Trophoblast cell (in vitro differentiated cells and primary cell): ENCODE measurements around the gene MYRIP.

Source experiments
- DNase-seq, 2 donors: peaks; one replicate each; pipeline ENCODE4 v3.0.0-alpha.2; 2016
- H2AFZ ChIP-seq: 2 replicates; pipeline ENCODE4 v1.6.1; 2013; ENCODE audit warnings: low read length, moderate library complexity, mild to moderate bottlenecking; ENCODE audit not compliant: insufficient read depth, poor library complexity
- H2AK5ac ChIP-seq: 2 replicates; pipeline ENCODE4 v1.6.1; 2013; ENCODE audit warnings: mild to moderate bottlenecking, low read length
- H2BK120ac ChIP-seq: 2 replicates; pipeline ENCODE4 v1.6.1; 2013; ENCODE audit warnings: low read length, mild to moderate bottlenecking, moderate library complexity; ENCODE audit not compliant: insufficient read depth, poor library complexity
- H2BK12ac ChIP-seq: 2 replicates; pipeline ENCODE4 v1.6.1; 2013; ENCODE audit warnings: mild to moderate bottlenecking, low read length, moderate library complexity
- H2BK5ac ChIP-seq: 2 replicates; pipeline ENCODE4 v1.6.1; 2013; ENCODE audit warnings: low read length, low read depth, moderate library complexity, mild to moderate bottlenecking; ENCODE audit not compliant: poor library complexity
- H3K14ac ChIP-seq: 2 replicates; pipeline ENCODE4 v1.6.1; 2013; ENCODE audit warnings: mild to moderate bottlenecking, low read length
- H3K18ac ChIP-seq: 2 replicates; pipeline ENCODE4 v1.6.1; 2013; ENCODE audit warnings: mild to moderate bottlenecking, low read length
- H3K23ac ChIP-seq: 2 replicates; pipeline ENCODE4 v1.6.1; 2013; ENCODE audit warnings: low read length
- H3K27ac ChIP-seq: 2 replicates; pipeline ENCODE4 v1.5.1; 2013; ENCODE audit warnings: low read depth, mild to moderate bottlenecking, inconsistent platforms, low read length, moderate library complexity
- H3K27me3 ChIP-seq: 2 replicates; pipeline ENCODE4 v1.6.1; 2013; ENCODE audit warnings: inconsistent platforms, mild to moderate bottlenecking, low read length, moderate library complexity; ENCODE audit not compliant: insufficient read depth
- H3K36me3 ChIP-seq, 2 experiments: 1 replicate in 1 of 2; 2 replicates in 1 of 2; pipeline ENCODE4 v1.6.1; 2013; ENCODE audit warnings: low read length in 2 of 2, mild to moderate bottlenecking in 2 of 2, moderate library complexity in 1 of 2; ENCODE audit not compliant: insufficient read depth in 2 of 2, control insufficient read depth in 1 of 2
- H3K4ac ChIP-seq: 2 replicates; pipeline ENCODE4 v1.6.1; 2013; ENCODE audit warnings: low read depth, mild to moderate bottlenecking, low read length, moderate library complexity
- H3K4me1 ChIP-seq, 2 experiments: 1 replicate in 1 of 2; 2 replicates in 1 of 2; pipeline ENCODE4 v1.6.1; 2013; ENCODE audit warnings: low read length in 2 of 2, mild to moderate bottlenecking in 2 of 2, moderate library complexity in 1 of 2; ENCODE audit not compliant: insufficient read depth in 2 of 2, control insufficient read depth in 1 of 2
- H3K4me2 ChIP-seq: 2 replicates; pipeline ENCODE4 v1.6.1; 2013; ENCODE audit warnings: inconsistent platforms, mild to moderate bottlenecking, low read length, moderate library complexity
- H3K4me3 ChIP-seq: 2 replicates; pipeline ENCODE4 v1.5.1; 2013; ENCODE audit warnings: mild to moderate bottlenecking, low read depth, low read length, inconsistent platforms
- H3K79me1 ChIP-seq: one replicate; pipeline ENCODE4 v1.6.1; 2013; ENCODE audit warnings: low read length
- H3K79me2 ChIP-seq: 2 replicates; pipeline ENCODE4 v1.6.1; 2013; ENCODE audit warnings: low read length, mild to moderate bottlenecking; ENCODE audit not compliant: control insufficient read depth, insufficient read depth, poor library complexity
- H3K9ac ChIP-seq: 2 replicates; pipeline ENCODE4 v1.6.1; 2013; ENCODE audit warnings: mild to moderate bottlenecking, low read length
- H3K9me3 ChIP-seq: 2 replicates; pipeline ENCODE4 v1.6.1; 2013; ENCODE audit warnings: low read depth, mild to moderate bottlenecking, control low read depth, inconsistent platforms, low read length; ENCODE audit not compliant: insufficient read depth
- H4K12ac ChIP-seq: 2 replicates; pipeline ENCODE4 v1.6.1; 2013; ENCODE audit warnings: low read depth, mild to moderate bottlenecking, low read length, moderate library complexity
- H4K8ac ChIP-seq: 2 replicates; pipeline ENCODE4 v1.6.1; 2013; ENCODE audit warnings: low read depth, mild to moderate bottlenecking, low read length, moderate library complexity
- H4K91ac ChIP-seq: one replicate; pipeline ENCODE4 v1.6.1; 2013; ENCODE audit warnings: low read depth, mild to moderate bottlenecking, low read length, moderate library complexity
- WGBS: extraction: QIAGEN DNeasy Blood & Tissue Kit; methylation state at CpG from one replicate; pipeline ENCODE4 v1.1.7; 2013; ENCODE audit warnings: missing lambda C conversion rate; ENCODE audit not compliant: insufficient read length, insufficient coverage; ENCODE audit errors: extremely low coverage; 5-methylcytosine and 5-hydroxymethylcytosine counted together

Gene MYRIP

DNA sequence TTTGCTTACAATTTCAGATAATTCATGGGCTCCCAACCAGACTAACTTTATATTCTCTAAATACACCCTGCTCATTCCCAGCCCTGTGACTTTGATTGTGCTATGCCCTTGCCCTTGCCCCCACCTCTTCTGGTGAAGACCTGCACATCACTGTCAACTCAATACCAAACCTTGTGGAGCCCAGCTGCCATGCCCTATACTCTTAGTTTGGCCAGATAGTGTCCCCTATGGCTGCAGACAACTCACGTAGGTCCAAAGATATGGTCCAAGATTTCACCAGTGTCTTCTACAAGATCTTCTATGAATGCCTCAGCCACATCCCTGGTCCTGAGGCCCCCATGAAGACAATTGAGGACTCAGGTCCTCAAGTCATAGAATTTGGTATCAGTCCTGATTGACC is 381.8 kb downstream of the MYRIP start:
- H2BK12ac ChIP-seq = no peak overlapping the region
- no peak overlapping the region for H3K9ac ChIP-seq
- H4K91ac ChIP-seq = no peak overlapping the region
- no peak overlapping the region for H2AFZ ChIP-seq
- H3K4me2 ChIP-seq = no peak overlapping the region
- H3K4me1 ChIP-seq = no peaks in the 10 kb centered on the region
- H3K27ac ChIP-seq = no peak overlapping the region
- H4K12ac ChIP-seq = no peak overlapping the region
- no peak overlapping the region for H3K18ac ChIP-seq
- no peaks in the 10 kb centered on the region for H3K36me3 ChIP-seq
- no peak overlapping the region for H2BK5ac ChIP-seq
- H2BK120ac ChIP-seq = no peak overlapping the region
- no peak overlapping the region for H3K4ac ChIP-seq
- no peak overlapping the region for H4K8ac ChIP-seq
- no peak overlapping the region for H3K14ac ChIP-seq
- no peaks in the 10 kb centered on the region for H3K79me2 ChIP-seq
- H3K27me3 ChIP-seq = no peaks in the 10 kb centered on the region
- no peak overlapping the region for H3K4me3 ChIP-seq
- no CpG with 5 or more reads among the region's 1 CpG for WGBS
- H3K9me3 ChIP-seq = no peaks in the 10 kb centered on the region
- H3K79me1 ChIP-seq = no peaks in the 10 kb centered on the region
- H2AK5ac ChIP-seq = no peak overlapping the region
- no peak for DNase-seq
- no peak overlapping the region for H3K23ac ChIP-seq

DNA sequence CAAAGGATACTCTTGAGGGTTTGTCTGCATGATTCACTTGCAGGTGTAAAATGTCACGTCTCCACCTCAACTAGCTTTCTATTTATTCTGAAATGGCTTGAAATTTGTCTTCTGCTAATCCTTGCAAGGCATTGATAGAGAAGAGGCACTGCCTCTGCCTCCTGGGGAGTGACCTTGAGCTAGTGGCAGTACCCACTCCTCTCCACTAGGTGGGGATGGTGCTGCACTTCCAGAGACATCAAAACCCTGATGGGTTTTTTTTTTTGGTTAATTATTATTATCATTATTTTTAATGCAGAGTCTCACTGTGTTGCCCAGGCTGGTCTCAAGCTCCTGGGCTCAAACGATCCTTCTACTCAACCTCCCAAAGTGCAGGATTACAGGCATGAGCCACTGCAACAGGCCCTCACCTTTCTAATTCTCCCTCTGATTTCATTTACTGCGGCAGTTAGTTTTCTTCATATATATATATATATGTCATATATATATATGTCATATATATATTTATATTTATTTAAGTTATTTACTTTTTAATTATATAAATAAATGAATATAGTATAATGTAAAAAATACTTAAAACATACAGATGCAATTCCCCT is 382.5 kb downstream of the MYRIP start:
- H3K4me2 ChIP-seq = no peak overlapping the region

DNA sequence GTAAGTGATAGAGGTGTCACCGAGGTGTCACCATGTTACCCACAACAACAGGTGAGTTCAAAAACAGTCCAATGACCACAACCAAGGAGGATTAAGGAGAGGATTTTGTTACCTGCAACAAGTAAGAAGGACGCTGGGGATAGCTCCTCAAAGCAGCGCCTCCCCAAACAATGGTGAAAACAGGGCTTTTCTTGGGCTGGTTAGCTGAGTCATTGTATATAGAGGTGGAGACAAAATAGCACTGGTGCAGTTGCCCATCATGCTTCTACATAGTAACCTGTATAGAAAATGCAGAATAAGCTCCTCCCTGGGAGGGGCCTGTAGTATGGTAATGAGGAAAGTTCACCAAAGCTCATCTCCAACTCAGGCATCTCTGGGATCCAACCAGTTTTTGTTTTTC is 383.2 kb downstream of the MYRIP start:
- Histone ChIP-seq H2BK120ac (no peak overlapping the region), H3K9me3 (no peaks in the 10 kb centered on the region), H2AFZ (no peak overlapping the region), H3K36me3 (no peaks in the 10 kb centered on the region), H3K4me1 (no peaks in the 10 kb centered on the region), H4K12ac (no peak overlapping the region), H3K18ac (no peak overlapping the region), H3K27ac (no peak overlapping the region), H3K79me2 (no peaks in the 10 kb centered on the region), H3K4me3 (no peak overlapping the region), H4K91ac (no peak overlapping the region), H2BK5ac (no peak overlapping the region), H3K27me3 (no peaks in the 10 kb centered on the region), H3K4me2 (no peak overlapping the region), H3K79me1 (no peaks in the 10 kb centered on the region), H2AK5ac (no peak overlapping the region), H4K8ac (no peak overlapping the region), H3K23ac (no peak overlapping the region), H3K9ac (no peak overlapping the region), H3K4ac (no peak overlapping the region), H2BK12ac (no peak overlapping the region), H3K14ac (no peak overlapping the region)
- no CpG with 5 or more reads among the region's 3 CpGs for WGBS
- peak in 1 of 2 donors; percentile 23 for DNase-seq

More for the DNA sequence above, 382.5 kb downstream of the MYRIP start:
- Histone ChIP-seq H3K27ac (no peak overlapping the region), H3K18ac (no peak overlapping the region), H3K27me3 (no peaks in the 10 kb centered on the region), H2AFZ (no peak overlapping the region), H3K4ac (no peak overlapping the region), H3K36me3 (no peaks in the 10 kb centered on the region), H4K8ac (no peak overlapping the region), H2BK5ac (no peak overlapping the region), H3K4me3 (no peak overlapping the region), H4K12ac (no peak overlapping the region), H3K9me3 (no peaks in the 10 kb centered on the region), H3K79me2 (no peaks in the 10 kb centered on the region), H2AK5ac (no peak overlapping the region), H3K4me1 (no peaks in the 10 kb centered on the region), H2BK120ac (no peak overlapping the region), H2BK12ac (no peak overlapping the region), H3K9ac (no peak overlapping the region), H4K91ac (no peak overlapping the region), H3K14ac (no peak overlapping the region), H3K23ac (no peak overlapping the region), H3K79me1 (no peaks in the 10 kb centered on the region)
- DNase-seq = peak; percentile 35 to 79
- no CpG with 5 or more reads among the region's 3 CpGs for WGBS

DNA sequence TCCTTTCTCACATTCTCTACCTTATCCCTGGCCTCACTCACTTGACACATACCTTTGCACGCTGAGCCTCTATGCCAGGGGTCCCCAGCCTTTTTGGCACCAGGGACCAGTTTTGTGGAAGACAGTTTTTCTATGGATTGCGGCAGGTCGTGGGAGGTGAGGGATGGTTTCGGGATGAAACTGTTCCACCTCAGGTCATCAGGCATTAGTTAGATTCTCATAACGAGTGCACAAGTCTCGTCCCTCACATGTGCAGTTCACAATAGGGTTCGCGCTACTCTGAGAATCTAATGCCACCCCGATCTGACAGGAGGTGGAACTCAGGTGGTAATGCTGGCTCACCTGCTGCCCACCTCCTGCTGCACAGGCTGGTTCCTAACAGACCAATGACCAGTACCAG is 387.6 kb downstream of the MYRIP start:
- H3K9ac ChIP-seq = no peak overlapping the region
- H4K12ac ChIP-seq = no peak overlapping the region
- no peaks in the 10 kb centered on the region for H3K27me3 ChIP-seq
- no peak overlapping the region for H3K18ac ChIP-seq
- no CpG with 5 or more reads among the region's 9 CpGs for WGBS
- no peak overlapping the region for H2BK5ac ChIP-seq
- H3K23ac ChIP-seq = no peak overlapping the region
- no peaks in the 10 kb centered on the region for H3K79me1 ChIP-seq
- H2BK12ac ChIP-seq = no peak overlapping the region
- H2AK5ac ChIP-seq = no peak overlapping the region
- no peaks in the 10 kb centered on the region for H3K79me2 ChIP-seq
- H3K27ac ChIP-seq = no peak overlapping the region
- H3K4me1 ChIP-seq = no peaks in the 10 kb centered on the region
- DNase-seq = no peak
- H4K91ac ChIP-seq = no peak overlapping the region
- H3K36me3 ChIP-seq = no peaks in the 10 kb centered on the region
- H3K4me3 ChIP-seq = no peak overlapping the region
- no peaks in the 10 kb centered on the region for H3K9me3 ChIP-seq
- no peak overlapping the region for H3K4ac ChIP-seq
- no peak overlapping the region for H2AFZ ChIP-seq
- H2BK120ac ChIP-seq = no peak overlapping the region
- no peak overlapping the region for H3K4me2 ChIP-seq
- no peak overlapping the region for H4K8ac ChIP-seq
- no peak overlapping the region for H3K14ac ChIP-seq
